K562 (cell line): Measurements from ENCODE around the gene NAT10. TPM values are rescaled to one million over a fixed set of nuclear protein-coding genes. Genes with fewer than 3 reads are reported as not detected.

Experiments
- ATF6 ChIP-seq: sonication (generic); formaldehyde crosslinking; IDR thresholded peaks from 2 replicates; pipeline ENCODE4 v1.4.0; 2020; ENCODE audit warnings: mild to moderate bottlenecking, missing genetic modification reagents
- EGR1 ChIP-seq: fragments of 450-650 bp; conservative IDR thresholded peaks from 2 replicates; pipeline ENCODE4 v1.6.1; 2017; ENCODE audit warnings: mild to moderate bottlenecking
- EHMT2 ChIP-seq: fragments of 450-650 bp; IDR thresholded peaks from 2 replicates; pipeline ENCODE4 v1.6.1; 2018; ENCODE audit warnings: antibody characterized with exemption
- ETV5 ChIP-seq: sonication (generic); formaldehyde crosslinking; IDR thresholded peaks from 2 replicates; pipeline ENCODE4 v1.4.0; 2020; ENCODE audit warnings: low read depth, mild to moderate bottlenecking, missing genetic modification reagents
- GABPB2 ChIP-seq: fragments of 250-450 bp; sonication (Bioruptor Pico); conservative IDR thresholded peaks from 2 replicates; pipeline ENCODE4 v1.5.1; 2021; ENCODE audit warnings: mild to moderate bottlenecking
- HDAC8 ChIP-seq: fragments of 450-650 bp; IDR thresholded peaks from 2 replicates; pipeline ENCODE4 v1.6.1; 2016; ENCODE audit warnings: mild to moderate bottlenecking, missing genetic modification characterization, moderate library complexity, missing compliant biosample characterization
- NFATC3 ChIP-seq: fragments of 450-650 bp; IDR thresholded peaks from 2 replicates; pipeline ENCODE4 v1.6.1; 2017; ENCODE audit warnings: mild to moderate bottlenecking
- NR2C2 ChIP-seq, 2 experiments: fragments of 200-800 bp in 1 of 2; sonication (Bioruptor generic) in 1 of 2; sonication (generic) in 1 of 2; formaldehyde crosslinking in 1 of 2; IDR thresholded peaks; 2 replicates each; pipeline versions ENCODE4 v1.6.1 to v1.8.0; 2016 to 2022; ENCODE audit warnings: mild to moderate bottlenecking in 1 of 2, missing compliant biosample characterization in 1 of 2, missing genetic modification characterization in 1 of 2, missing genetic modification reagents in 1 of 2
- PHF21A ChIP-seq: fragments of 450-650 bp; IDR thresholded peaks from 2 replicates; pipeline ENCODE4 v1.6.1; 2017; ENCODE audit warnings: low read depth, borderline replicate concordance
- SIN3B ChIP-seq: fragments of 450-650 bp; IDR thresholded peaks from 2 replicates; pipeline ENCODE4 v1.6.1; 2017; ENCODE audit warnings: low read depth, mild to moderate bottlenecking, moderate library complexity
- SMARCE1 ChIP-seq: fragments of 450-650 bp; IDR thresholded peaks from 2 replicates; pipeline ENCODE4 v1.7.1; 2016; ENCODE audit warnings: mild to moderate bottlenecking
- STAG1 ChIP-seq: sonication (generic); formaldehyde crosslinking; IDR thresholded peaks from 2 replicates; pipeline ENCODE4 v1.5.0; 2020; ENCODE audit warnings: missing genetic modification reagents, borderline replicate concordance
- TEAD1 ChIP-seq, 2 experiments: fragments of 450-650 bp in 1 of 2; sonication (generic) in 1 of 2; formaldehyde crosslinking; IDR thresholded peaks; 2 replicates each; pipeline versions ENCODE4 v1.4.0 to v1.8.0; 2020 to 2022; ENCODE audit warnings: mild to moderate bottlenecking in 2 of 2, missing genetic modification reagents in 1 of 2
- U2AF1 ChIP-seq: fragments of 200-400 bp; formaldehyde crosslinking; optimal IDR thresholded peaks from 2 replicates; pipeline ENCODE3; 2017; ENCODE audit warnings: mild to moderate bottlenecking, low read depth, low read length, moderate library complexity
- ZBTB5 ChIP-seq: fragments of 450-650 bp; IDR thresholded peaks from 2 replicates; pipeline ENCODE4 v1.6.1; 2017; ENCODE audit warnings: antibody characterized with exemption
- ZNF324 ChIP-seq: fragments of 250-450 bp; sonication (Bioruptor Pico); IDR thresholded peaks from 2 replicates; pipeline ENCODE4 v1.4.0; 2020; ENCODE audit warnings: mild to moderate bottlenecking
- ZNF644 ChIP-seq: fragments of 200-800 bp; sonication (Bioruptor generic); IDR thresholded peaks from 2 replicates; pipeline ENCODE4 v1.6.1; 2016; ENCODE audit warnings: low read depth, missing genetic modification characterization, missing compliant biosample characterization
- polyA plus RNA-seq, 8 experiments: library from polyadenylated mRNA; depleted of rRNA in 4 of 8; stranded (reverse) in 5 of 8; unstranded in 3 of 8; fragments of >200 nt; fragmentation: Nextera tagmentation in 2 of 8; fragmentation: Illumina TruSeq in 1 of 8; extraction: Ambion mirVana in 2 of 8; extraction: Trizol in 1 of 8; gene quantifications; 2 replicates each; pipeline versions ENCODE4 v1.2.1 to v1.2.3, GENCODE V29; 2011 to 2014; ENCODE audit warnings: inconsistent platforms in 1 of 8, missing spikeins in 1 of 8
- total RNA-seq, 7 experiments: library from RNA; depleted of rRNA in 6 of 7; stranded (reverse); fragments of >200 nt in 6 of 7; fragmentation: Illumina TruSeq in 2 of 7; extraction: Trizol in 2 of 7; gene quantifications; 2 replicates each; pipeline versions ENCODE4 v1.2.1 to v1.2.3, GENCODE V29; 2011 to 2021; ENCODE audit warnings: low replicate concordance in 1 of 7
- TF ChIP-seq, protein P1 (sequence below): fragments of 250-450 bp; sonication (Bioruptor Pico); IDR thresholded peaks from 2 replicates; pipeline ENCODE4 v1.5.0; 2021
- TF ChIP-seq, protein P2 (sequence below), 2 experiments: fragments of 450-650 bp in 1 of 2; sonication (generic) in 1 of 2; formaldehyde crosslinking in 1 of 2; IDR thresholded peaks in 1 of 2; conservative IDR thresholded peaks in 1 of 2; 2 replicates each; pipeline versions ENCODE4 v1.6.1 to v1.8.1; 2016 to 2023; ENCODE audit warnings: mild to moderate bottlenecking in 2 of 2, moderate library complexity in 2 of 2, inconsistent platforms in 1 of 2, missing genetic modification reagents in 1 of 2

NAT10 gene
- total and polyA plus RNA-seq, 9 of the 15 experiments (the other 6 are each of a cell fraction or from before 2014, with no cell fraction given) = 55.4 to 125 (median 86.3) TPM

- TF ChIP-seq ZNF324 (CRISPR knock-in tag) (0 out of 2 replicates have a peak, but pooled peaks have one; percentile 59), EGR1 (peak; percentile 73), GABPB2 (CRISPR knock-in tag) (peak; percentile 88), NR2C2 (CRISPR knock-in tag; IDR thresholded peaks at IDR 0.05) (peak; percentile 82; the same call in 1 of the 2 replicates), NR2C2 (tag; IDR thresholded peaks at IDR 0.05) (peak; percentile 72; the same call in 1 of the 2 replicates), EHMT2 (no peak), SMARCE1 (no peak), ZNF644 (tag) (no peak), ATF6 (CRISPR knock-in tag) (no peak), TEAD1 (CRISPR knock-in tag; IDR thresholded peaks at IDR 0.05) (peak; percentile 34 to 79; a peak in 2 of 4 replicates), STAG1 (CRISPR knock-in tag) (no peak), NFATC3 (no peak), HDAC8 (tag) (no peak), U2AF1 (no peak), ZBTB5 (no peak), SIN3B (peak; percentile 88), ETV5 (CRISPR knock-in tag) (peak; percentile 30; the same call in 1 of the 2 replicates), PHF21A (no peak)
- TF ChIP-seq, protein P1, sequence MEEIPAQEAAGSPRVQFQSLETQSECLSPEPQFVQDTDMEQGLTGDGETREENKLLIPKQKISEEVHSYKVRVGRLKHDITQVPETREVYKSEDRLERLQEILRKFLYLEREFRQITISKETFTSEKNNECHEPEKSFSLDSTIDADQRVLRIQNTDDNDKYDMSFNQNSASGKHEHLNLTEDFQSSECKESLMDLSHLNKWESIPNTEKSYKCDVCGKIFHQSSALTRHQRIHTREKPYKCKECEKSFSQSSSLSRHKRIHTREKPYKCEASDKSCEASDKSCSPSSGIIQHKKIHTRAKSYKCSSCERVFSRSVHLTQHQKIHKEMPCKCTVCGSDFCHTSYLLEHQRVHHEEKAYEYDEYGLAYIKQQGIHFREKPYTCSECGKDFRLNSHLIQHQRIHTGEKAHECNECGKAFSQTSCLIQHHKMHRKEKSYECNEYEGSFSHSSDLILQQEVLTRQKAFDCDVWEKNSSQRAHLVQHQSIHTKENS (CRISPR knock-in tag) = no peak
- TF ChIP-seq, protein P2, sequence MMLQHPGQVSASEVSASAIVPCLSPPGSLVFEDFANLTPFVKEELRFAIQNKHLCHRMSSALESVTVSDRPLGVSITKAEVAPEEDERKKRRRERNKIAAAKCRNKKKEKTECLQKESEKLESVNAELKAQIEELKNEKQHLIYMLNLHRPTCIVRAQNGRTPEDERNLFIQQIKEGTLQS (IDR thresholded peaks at IDR 0.05) = peak; percentile 91
- TF ChIP-seq, protein P2 (CRISPR knock-in tag; conservative IDR thresholded peaks at IDR 0.05) = peak; percentile 79; the same call in 1 of the 2 replicates
Measured at GRCh38 chr11:34105079-34105956, at the start of gene NAT10 (continued).
